SK-N-SH (cell line): ENCODE measurements around the gene TSGA10IP. TPM values are rescaled to one million over a fixed set of nuclear protein-coding genes. Genes with fewer than 3 reads are reported as not detected.
A peak's percentile ranks its signal among the peaks of the same experiment; 100 is the strongest.

ENCODE experiments used
- CTCF ChIA-PET: fragments of 300-600, 350-600 bp; formaldehyde crosslinking; extraction: SDS; loops from one replicate; lab custom pipeline; 2021; lab: Yijun Ruan, JAX
- POLR2A ChIA-PET: fragments of 350-600 bp; sonication (Branson Sonifier 250); formaldehyde crosslinking; extraction: SDS; loops from one replicate; lab custom pipeline; 2020; ENCODE audit warnings: antibody characterized with exemption, inconsistent platforms; lab: Yijun Ruan, JAX
- DNase-seq: peaks from one replicate; pipeline ENCODE4 v3.0.0; 2012
- H2AFZ ChIP-seq: fragments of 200-600 bp; sonication (generic); 2 replicates; pipeline ENCODE4 v1.8.1; 2016; ENCODE audit warnings: antibody characterized with exemption, mild to moderate bottlenecking, low read depth
- H3F3A ChIP-seq: fragments of 200-600 bp; sonication (generic); replicated peaks from 2 replicates; pipeline ENCODE3; 2016; ENCODE audit warnings: antibody characterized with exemption, mild to moderate bottlenecking; ENCODE audit not compliant: insufficient read depth
- H3K27ac ChIP-seq, 2 experiments: fragments of 200-500 bp in 1 of 2; fragments of 200-600 bp in 1 of 2; sonication (Bioruptor generic) in 1 of 2; sonication (generic), shearing (Covaris generic) in 1 of 2; 2 replicates each; pipeline versions ENCODE4 v1.5.1 to v1.6.1; 2014 to 2016; ENCODE audit warnings: low read depth in 2 of 2, inconsistent platforms in 1 of 2, low read length in 1 of 2, mild to moderate bottlenecking in 1 of 2, mixed read lengths in 1 of 2
- H3K27me3 ChIP-seq: fragments of 200-600 bp; sonication (generic), shearing (Covaris generic); 2 replicates; pipeline ENCODE4 v1.6.1; 2016; ENCODE audit warnings: mixed run types; ENCODE audit not compliant: insufficient read depth
- H3K36me3 ChIP-seq, 2 experiments: fragments of 200-500 bp in 1 of 2; fragments of 200-600 bp in 1 of 2; sonication (Bioruptor generic) in 1 of 2; sonication (generic) in 1 of 2; replicated peaks in 1 of 2; 2 replicates each; pipeline versions ENCODE3 to v1.5.1; 2014 to 2016; ENCODE audit warnings: low read length in 1 of 2, mild to moderate bottlenecking in 1 of 2; ENCODE audit not compliant: insufficient read depth in 2 of 2, control insufficient read depth in 1 of 2
- H3K4me1 ChIP-seq, 2 experiments: fragments of 200-500 bp in 1 of 2; fragments of 200-600 bp in 1 of 2; sonication (Bioruptor generic) in 1 of 2; sonication (generic), shearing (Covaris generic) in 1 of 2; 2 replicates each; pipeline versions ENCODE4 v1.5.1 to v1.6.1; 2014 to 2016; ENCODE audit warnings: low read depth in 1 of 2, low read length in 1 of 2, mixed run types in 1 of 2; ENCODE audit not compliant: insufficient read depth in 2 of 2, control insufficient read depth in 1 of 2
- H3K4me2 ChIP-seq: fragments of 200-600 bp; sonication (generic), shearing (Covaris generic); 2 replicates; pipeline ENCODE4 v1.6.1; 2017; ENCODE audit warnings: mixed run types
- H3K4me3 ChIP-seq, 2 experiments: fragments of 200-500 bp in 1 of 2; fragments of 200-600 bp in 1 of 2; sonication (Bioruptor generic) in 1 of 2; sonication (generic), shearing (Covaris generic) in 1 of 2; 2 replicates each; pipeline versions ENCODE4 v1.5.1 to v1.8.1; 2014 to 2016; ENCODE audit warnings: low read depth in 2 of 2, inconsistent platforms in 1 of 2, low read length in 1 of 2, mild to moderate bottlenecking in 1 of 2, mixed read lengths in 1 of 2, moderate library complexity in 1 of 2
- H3K79me2 ChIP-seq: fragments of 200-600 bp; sonication (generic); 2 replicates; pipeline ENCODE4 v1.8.1; 2017; ENCODE audit warnings: mild to moderate bottlenecking; ENCODE audit not compliant: insufficient read depth
- H3K9ac ChIP-seq: fragments of 200-600 bp; sonication (generic); 2 replicates; pipeline ENCODE4 v1.6.1; 2017; ENCODE audit warnings: mixed run types
- H3K9me2 ChIP-seq: fragments of 200-600 bp; sonication (generic); 2 replicates; pipeline ENCODE4 v1.6.1; 2017; ENCODE audit warnings: mixed run types
- H3K9me3 ChIP-seq: fragments of 200-600 bp; sonication (generic); 2 replicates; pipeline ENCODE4 v1.6.1; 2017; ENCODE audit warnings: mixed run types, mild to moderate bottlenecking, moderate library complexity
- H4K20me1 ChIP-seq: fragments of 200-600 bp; sonication (generic); 2 replicates; pipeline ENCODE4 v1.6.1; 2017; ENCODE audit warnings: mild to moderate bottlenecking, mixed run types; ENCODE audit not compliant: insufficient read depth
- CHD2 ChIP-seq: fragments of 150-350 bp; IDR thresholded peaks from 2 replicates; pipeline ENCODE4 v1.6.1; 2018; ENCODE audit warnings: low read length; ENCODE audit not compliant: partially characterized antibody
- ELF1 ChIP-seq: IDR thresholded peaks from 2 replicates; pipeline ENCODE4 v1.4.0; 2012
- EP300 ChIP-seq, 2 experiments: IDR thresholded peaks; 2 replicates each; pipeline versions ENCODE4 v1.4.0 to v1.6.1; 2012; ENCODE audit warnings: borderline replicate concordance in 1 of 2, low read depth in 1 of 2, low read length in 1 of 2
- EZH2phosphoT487 ChIP-seq: fragments of 200-600 bp; sonication (generic); IDR thresholded peaks from 2 replicates; pipeline ENCODE4 v1.6.1; 2017; ENCODE audit warnings: low read depth, mixed run types, mild to moderate bottlenecking, antibody characterized with exemption, moderate library complexity, borderline replicate concordance
- FOXJ3 ChIP-seq: sonication (generic); formaldehyde crosslinking; IDR thresholded peaks from 2 replicates; pipeline ENCODE4 v1.5.1; 2020; ENCODE audit warnings: mild to moderate bottlenecking, missing genetic modification reagents
- FOXM1 ChIP-seq: IDR thresholded peaks from 2 replicates; pipeline ENCODE4 v1.4.0; 2012; ENCODE audit warnings: low read depth, mild to moderate bottlenecking
- GABPA ChIP-seq: IDR thresholded peaks from 2 replicates; pipeline ENCODE4 v1.4.0; 2012; ENCODE audit warnings: low read depth, mild to moderate bottlenecking
- JUND ChIP-seq: IDR thresholded peaks from 2 replicates; pipeline ENCODE4 v1.4.0; 2012
- MXI1 ChIP-seq: IDR thresholded peaks from 2 replicates; pipeline ENCODE4 v1.6.1; 2012; ENCODE audit warnings: mild to moderate bottlenecking, low read depth, low read length, improper control_type of control experiment
- NRF1 ChIP-seq: IDR thresholded peaks from 2 replicates; pipeline ENCODE4 v1.6.1; 2012; ENCODE audit warnings: low read depth, mild to moderate bottlenecking, low read length
- POLR2AphosphoS5 ChIP-seq: IDR thresholded peaks from 2 replicates; pipeline ENCODE4 v1.6.1; 2012; ENCODE audit warnings: low read depth, low read length
- RCOR1 ChIP-seq: fragments of 150-350 bp; IDR thresholded peaks from 2 replicates; pipeline ENCODE4 v1.6.1; 2017; ENCODE audit warnings: antibody characterized with exemption, low read length
- RFX5 ChIP-seq: IDR thresholded peaks from 2 replicates; pipeline ENCODE4 v1.6.1; 2012; ENCODE audit warnings: mild to moderate bottlenecking, improper control_type of control experiment, low read length
- RXRA ChIP-seq: IDR thresholded peaks from 2 replicates; pipeline ENCODE4 v1.4.0; 2012; ENCODE audit warnings: low read depth, mild to moderate bottlenecking, borderline replicate concordance
- SIN3A ChIP-seq: IDR thresholded peaks from 2 replicates; pipeline ENCODE4 v1.6.1; 2012; ENCODE audit warnings: low read depth, mild to moderate bottlenecking, low read length, moderate library complexity, borderline replicate concordance
- SMC3 ChIP-seq: IDR thresholded peaks from 2 replicates; pipeline ENCODE4 v1.6.1; 2012; ENCODE audit warnings: low read depth, low read length, improper control_type of control experiment
- TAF1 ChIP-seq: IDR thresholded peaks from 2 replicates; pipeline ENCODE4 v1.6.1; 2012; ENCODE audit warnings: low read depth, mild to moderate bottlenecking, low read length, moderate library complexity, borderline replicate concordance
- TCF12 ChIP-seq: IDR thresholded peaks from 2 replicates; pipeline ENCODE4 v1.4.0; 2012
- TEAD4 ChIP-seq: IDR thresholded peaks from 2 replicates; pipeline ENCODE4 v1.4.0; 2012; ENCODE audit warnings: mild to moderate bottlenecking, borderline replicate concordance; ENCODE audit not compliant: insufficient read depth
- YY1 ChIP-seq: IDR thresholded peaks from 2 replicates; pipeline ENCODE4 v1.4.0; 2012; ENCODE audit warnings: low read depth, mild to moderate bottlenecking
- WGBS: methylation state at CpG from one replicate; pipeline ENCODE4 v1.1.6; 2017; ENCODE audit warnings: low lambda C conversion rate; 5-methylcytosine and 5-hydroxymethylcytosine counted together
- polyA plus RNA-seq, 3 experiments: library from polyadenylated mRNA; depleted of rRNA; stranded (reverse); fragments of >200 nt; gene quantifications; 2 replicates each; pipeline ENCODE4 v1.2.3, GENCODE V29; 2012
- TF ChIP-seq, protein P1 (sequence below): fragments of 150-350 bp; IDR thresholded peaks from 2 replicates; pipeline ENCODE4 v1.6.1; 2017; ENCODE audit warnings: antibody characterized with exemption, low read length, low read depth, borderline replicate concordance
- TF ChIP-seq, protein P2 (sequence below): IDR thresholded peaks from 2 replicates; pipeline ENCODE4 v1.4.0; 2012; ENCODE audit warnings: low read depth, borderline replicate concordance
- TF ChIP-seq, protein P3 (sequence below): IDR thresholded peaks from 2 replicates; pipeline ENCODE4 v1.6.1; 2012; ENCODE audit warnings: mild to moderate bottlenecking, low read depth, low read length, moderate library complexity
- TF ChIP-seq, protein P4 (sequence below): IDR thresholded peaks from 2 replicates; pipeline ENCODE4 v1.4.0; 2012; ENCODE audit warnings: low read depth, borderline replicate concordance

Gene TSGA10IP
- polyA plus RNA-seq, 1 of the 3 experiments (the other 2 are of a cell fraction) = not detected

DNA sequence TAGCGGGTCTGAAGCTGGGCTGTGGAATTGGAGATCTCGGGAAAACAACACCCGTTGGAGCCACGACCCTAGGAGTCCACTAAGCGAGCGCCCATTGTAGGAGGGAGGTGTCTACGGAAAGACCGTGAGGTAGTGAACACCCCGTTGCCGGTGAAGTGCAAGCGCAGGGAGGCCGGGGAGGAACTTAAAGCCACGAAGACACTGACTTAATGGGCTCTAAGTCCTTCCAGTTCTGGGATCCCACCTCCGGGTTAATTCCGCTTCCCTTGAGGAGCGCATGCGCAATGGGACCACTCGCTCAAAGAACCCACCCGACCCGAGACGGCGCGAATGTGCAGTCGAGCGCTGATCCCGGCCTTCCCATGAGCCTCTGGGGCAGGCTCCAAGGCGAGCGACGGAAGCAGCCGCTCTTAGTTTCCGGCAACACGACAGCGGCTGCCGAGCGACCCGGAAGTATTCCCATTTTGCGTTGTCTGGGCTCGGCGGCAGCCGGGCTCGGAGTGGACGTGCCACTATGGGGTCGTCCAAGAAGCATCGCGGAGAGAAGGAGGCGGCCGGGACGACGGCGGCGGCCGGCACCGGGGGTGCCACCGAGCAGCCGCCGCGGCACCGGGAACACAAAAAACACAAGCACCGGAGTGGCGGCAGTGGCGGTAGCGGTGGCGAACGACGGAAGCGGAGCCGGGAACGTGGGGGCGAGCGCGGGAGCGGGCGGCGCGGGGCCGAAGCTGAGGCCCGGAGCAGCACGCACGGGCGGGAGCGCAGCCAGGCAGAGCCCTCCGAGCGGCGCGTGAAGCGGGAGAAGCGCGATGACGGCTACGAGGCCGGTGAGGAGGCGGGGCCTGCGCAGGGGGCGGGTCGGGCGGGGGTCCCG is 16.2 kb downstream of the TSGA10IP start, which contains the start of gene SART1:
Gene SART1 (plus strand): TSS at position 468 of the 874 bp plus-strand sequence. CDS start 47 bp downstream, at position 515.
- H3K4me2 ChIP-seq = peak within 1 kb of the TSS; percentile 86
- peaks cover 4% of the 10 kb centered on the region for H3F3A ChIP-seq
- H3K27me3 ChIP-seq = no peaks in the 10 kb centered on the region
- 1% methylated on average over 61 of the region's 97 CpGs for WGBS
- ChIA-PET POLR2A (interaction anchor here (0.6 to 1.4 kb wide), 5 partner anchors 36 to 424 kb away, joined by 3 to 6 read pairs (median 4); partner anchors contain the start of genes BANF1, EIF1AD and FIBP), CTCF (interaction anchor here (0.7 to 2.1 kb wide), 11 partner anchors 18 to 250 kb away, joined by 3 to 8 read pairs (median 4); partner anchors contain the start of genes CCDC85B, FIBP and KAT5)
- peak within 1 kb of the TSS; percentile 92 for H2AFZ ChIP-seq
- H3K4me3 ChIP-seq = peak within 1 kb of the TSS; percentile 97 to 98
- peaks cover 9% of the 10 kb centered on the region; the same call in 1 of the 2 replicates for H4K20me1 ChIP-seq
- no peaks in the 10 kb centered on the region for H3K9me2 ChIP-seq
- H3K36me3 ChIP-seq = peaks cover 15 to 26% of the 10 kb centered on the region in 2 experiments
- H3K4me1 ChIP-seq = peaks cover 8 to 14% of the 10 kb centered on the region in 2 experiments; a peak in 3 of 4 replicates
- H3K9me3 ChIP-seq = no peaks in the 10 kb centered on the region
- DNase-seq = peak; percentile 99
- H3K79me2 ChIP-seq = peaks cover 56% of the 10 kb centered on the region
- peak within 1 kb of the TSS; percentile 100 for H3K9ac ChIP-seq
- H3K27ac ChIP-seq = peak within 1 kb of the TSS; percentile 91 to 96
- TF ChIP-seq GABPA = peak; percentile 99
- no peak for TF ChIP-seq RCOR1
- peak; percentile 79; the same call in 1 of the 2 replicates for TF ChIP-seq MXI1
- TF ChIP-seq YY1 = peak; percentile 88
- TF ChIP-seq RXRA = no peak
- peak; percentile 97 for TF ChIP-seq POLR2AphosphoS5
- no peak for TF ChIP-seq FOXJ3 (CRISPR knock-in tag)
- TF ChIP-seq EP300 (IDR thresholded peaks at IDR 0.05; ENCODE audit: borderline replicate concordance in 1 of 2, low read depth in 1 of 2, low read length in 1 of 2) = no peak
- TF ChIP-seq FOXM1 = peak; percentile 35; the same call in 1 of the 2 replicates
- no peak for TF ChIP-seq RFX5
- TF ChIP-seq, protein P1, sequence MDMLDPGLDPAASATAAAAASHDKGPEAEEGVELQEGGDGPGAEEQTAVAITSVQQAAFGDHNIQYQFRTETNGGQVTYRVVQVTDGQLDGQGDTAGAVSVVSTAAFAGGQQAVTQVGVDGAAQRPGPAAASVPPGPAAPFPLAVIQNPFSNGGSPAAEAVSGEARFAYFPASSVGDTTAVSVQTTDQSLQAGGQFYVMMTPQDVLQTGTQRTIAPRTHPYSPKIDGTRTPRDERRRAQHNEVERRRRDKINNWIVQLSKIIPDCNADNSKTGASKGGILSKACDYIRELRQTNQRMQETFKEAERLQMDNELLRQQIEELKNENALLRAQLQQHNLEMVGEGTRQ = no peak
- TF ChIP-seq EZH2phosphoT487 = no peak
- TF ChIP-seq TAF1 = peak; percentile 97
- TF ChIP-seq JUND = no peak
- peak; percentile 90 for TF ChIP-seq CHD2
- 0 out of 2 replicates have a peak, but pooled peaks have one; percentile 31 for TF ChIP-seq TEAD4
- TF ChIP-seq, protein P2, sequence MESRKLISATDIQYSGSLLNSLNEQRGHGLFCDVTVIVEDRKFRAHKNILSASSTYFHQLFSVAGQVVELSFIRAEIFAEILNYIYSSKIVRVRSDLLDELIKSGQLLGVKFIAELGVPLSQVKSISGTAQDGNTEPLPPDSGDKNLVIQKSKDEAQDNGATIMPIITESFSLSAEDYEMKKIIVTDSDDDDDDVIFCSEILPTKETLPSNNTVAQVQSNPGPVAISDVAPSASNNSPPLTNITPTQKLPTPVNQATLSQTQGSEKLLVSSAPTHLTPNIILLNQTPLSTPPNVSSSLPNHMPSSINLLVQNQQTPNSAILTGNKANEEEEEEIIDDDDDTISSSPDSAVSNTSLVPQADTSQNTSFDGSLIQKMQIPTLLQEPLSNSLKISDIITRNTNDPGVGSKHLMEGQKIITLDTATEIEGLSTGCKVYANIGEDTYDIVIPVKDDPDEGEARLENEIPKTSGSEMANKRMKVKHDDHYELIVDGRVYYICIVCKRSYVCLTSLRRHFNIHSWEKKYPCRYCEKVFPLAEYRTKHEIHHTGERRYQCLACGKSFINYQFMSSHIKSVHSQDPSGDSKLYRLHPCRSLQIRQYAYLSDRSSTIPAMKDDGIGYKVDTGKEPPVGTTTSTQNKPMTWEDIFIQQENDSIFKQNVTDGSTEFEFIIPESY = no peak
- peak; percentile 97 for TF ChIP-seq ELF1
- TF ChIP-seq SIN3A = peak; percentile 88; the same call in 1 of the 2 replicates
- TF ChIP-seq SMC3 = no peak
- TF ChIP-seq, protein P3, sequence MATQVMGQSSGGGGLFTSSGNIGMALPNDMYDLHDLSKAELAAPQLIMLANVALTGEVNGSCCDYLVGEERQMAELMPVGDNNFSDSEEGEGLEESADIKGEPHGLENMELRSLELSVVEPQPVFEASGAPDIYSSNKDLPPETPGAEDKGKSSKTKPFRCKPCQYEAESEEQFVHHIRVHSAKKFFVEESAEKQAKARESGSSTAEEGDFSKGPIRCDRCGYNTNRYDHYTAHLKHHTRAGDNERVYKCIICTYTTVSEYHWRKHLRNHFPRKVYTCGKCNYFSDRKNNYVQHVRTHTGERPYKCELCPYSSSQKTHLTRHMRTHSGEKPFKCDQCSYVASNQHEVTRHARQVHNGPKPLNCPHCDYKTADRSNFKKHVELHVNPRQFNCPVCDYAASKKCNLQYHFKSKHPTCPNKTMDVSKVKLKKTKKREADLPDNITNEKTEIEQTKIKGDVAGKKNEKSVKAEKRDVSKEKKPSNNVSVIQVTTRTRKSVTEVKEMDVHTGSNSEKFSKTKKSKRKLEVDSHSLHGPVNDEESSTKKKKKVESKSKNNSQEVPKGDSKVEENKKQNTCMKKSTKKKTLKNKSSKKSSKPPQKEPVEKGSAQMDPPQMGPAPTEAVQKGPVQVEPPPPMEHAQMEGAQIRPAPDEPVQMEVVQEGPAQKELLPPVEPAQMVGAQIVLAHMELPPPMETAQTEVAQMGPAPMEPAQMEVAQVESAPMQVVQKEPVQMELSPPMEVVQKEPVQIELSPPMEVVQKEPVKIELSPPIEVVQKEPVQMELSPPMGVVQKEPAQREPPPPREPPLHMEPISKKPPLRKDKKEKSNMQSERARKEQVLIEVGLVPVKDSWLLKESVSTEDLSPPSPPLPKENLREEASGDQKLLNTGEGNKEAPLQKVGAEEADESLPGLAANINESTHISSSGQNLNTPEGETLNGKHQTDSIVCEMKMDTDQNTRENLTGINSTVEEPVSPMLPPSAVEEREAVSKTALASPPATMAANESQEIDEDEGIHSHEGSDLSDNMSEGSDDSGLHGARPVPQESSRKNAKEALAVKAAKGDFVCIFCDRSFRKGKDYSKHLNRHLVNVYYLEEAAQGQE = peak; percentile 63; the same call in 1 of the 2 replicates
- peak; percentile 43; the same call in 1 of the 2 replicates for TF ChIP-seq TCF12
- TF ChIP-seq, protein P4, sequence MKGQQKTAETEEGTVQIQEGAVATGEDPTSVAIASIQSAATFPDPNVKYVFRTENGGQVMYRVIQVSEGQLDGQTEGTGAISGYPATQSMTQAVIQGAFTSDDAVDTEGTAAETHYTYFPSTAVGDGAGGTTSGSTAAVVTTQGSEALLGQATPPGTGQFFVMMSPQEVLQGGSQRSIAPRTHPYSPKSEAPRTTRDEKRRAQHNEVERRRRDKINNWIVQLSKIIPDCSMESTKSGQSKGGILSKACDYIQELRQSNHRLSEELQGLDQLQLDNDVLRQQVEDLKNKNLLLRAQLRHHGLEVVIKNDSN = 0 out of 2 replicates have a peak, but pooled peaks have one; percentile 12
- TF ChIP-seq NRF1 = peak; percentile 92
